ENCODE results near the gene C2CD4D. TPM values are rescaled to one million over a fixed set of nuclear protein-coding genes. Genes with fewer than 3 reads are reported as not detected.

Gene C2CD4D
- total RNA-seq, 1 experiment from 2014 or later = 1.2 TPM

DNA sequence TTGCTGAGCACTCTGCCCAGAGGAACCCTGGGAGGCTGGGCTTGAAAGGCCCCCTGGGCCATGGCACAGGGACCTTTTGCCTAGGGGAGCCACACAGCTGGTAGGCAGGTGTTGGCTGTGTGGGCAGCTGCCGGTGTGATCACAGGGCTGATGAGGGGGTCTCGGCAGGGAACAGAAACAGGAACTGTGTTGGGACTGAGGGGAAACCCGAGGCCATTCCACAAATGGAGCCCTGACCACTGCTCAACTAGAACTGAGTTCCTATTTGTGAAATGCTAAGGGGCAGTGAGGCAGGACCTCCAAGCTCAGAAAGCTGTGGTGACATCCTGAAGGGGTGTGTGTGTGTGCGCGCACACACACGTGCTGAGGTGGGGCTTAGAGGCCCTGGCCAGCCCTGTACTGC, 20.3 kb upstream of the C2CD4D start:
- ATAC-seq (no peak), DNase-seq (ENCODE audit: low read depth, low spot score) (no peak)
- no TSS peak for BruUV-seq (replicated peaks)
- CTCF ChIA-PET = no interaction called here
- intact Hi-C loops (cut with micrococcal nuclease; ENCODE audit: unreplicated experiment) = no loop called here
- no peaks in the 10 kb centered on the region for H3K4me1 ChIP-seq (ENCODE audit: control insufficient read depth, insufficient read depth, low read length)
- H3K27ac ChIP-seq (ENCODE audit: low read length) = no peak overlapping the region
- in situ Hi-C loops (cut with HindIII; ENCODE audit: low pct_unique_long_range_greater_than_20kb, low sequenced_read_pairs) = no loop called here
- POLR2A ChIA-PET = no interaction called here
- TF ChIP-seq, protein P1, sequence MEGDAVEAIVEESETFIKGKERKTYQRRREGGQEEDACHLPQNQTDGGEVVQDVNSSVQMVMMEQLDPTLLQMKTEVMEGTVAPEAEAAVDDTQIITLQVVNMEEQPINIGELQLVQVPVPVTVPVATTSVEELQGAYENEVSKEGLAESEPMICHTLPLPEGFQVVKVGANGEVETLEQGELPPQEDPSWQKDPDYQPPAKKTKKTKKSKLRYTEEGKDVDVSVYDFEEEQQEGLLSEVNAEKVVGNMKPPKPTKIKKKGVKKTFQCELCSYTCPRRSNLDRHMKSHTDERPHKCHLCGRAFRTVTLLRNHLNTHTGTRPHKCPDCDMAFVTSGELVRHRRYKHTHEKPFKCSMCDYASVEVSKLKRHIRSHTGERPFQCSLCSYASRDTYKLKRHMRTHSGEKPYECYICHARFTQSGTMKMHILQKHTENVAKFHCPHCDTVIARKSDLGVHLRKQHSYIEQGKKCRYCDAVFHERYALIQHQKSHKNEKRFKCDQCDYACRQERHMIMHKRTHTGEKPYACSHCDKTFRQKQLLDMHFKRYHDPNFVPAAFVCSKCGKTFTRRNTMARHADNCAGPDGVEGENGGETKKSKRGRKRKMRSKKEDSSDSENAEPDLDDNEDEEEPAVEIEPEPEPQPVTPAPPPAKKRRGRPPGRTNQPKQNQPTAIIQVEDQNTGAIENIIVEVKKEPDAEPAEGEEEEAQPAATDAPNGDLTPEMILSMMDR (IDR thresholded peaks at IDR 0.05) = no peak
- no peak for TF ChIP-seq TCF7L2 (IDR thresholded peaks at IDR 0.05; ENCODE audit: low read depth, low read length)
- TF ChIP-seq, protein P2, sequence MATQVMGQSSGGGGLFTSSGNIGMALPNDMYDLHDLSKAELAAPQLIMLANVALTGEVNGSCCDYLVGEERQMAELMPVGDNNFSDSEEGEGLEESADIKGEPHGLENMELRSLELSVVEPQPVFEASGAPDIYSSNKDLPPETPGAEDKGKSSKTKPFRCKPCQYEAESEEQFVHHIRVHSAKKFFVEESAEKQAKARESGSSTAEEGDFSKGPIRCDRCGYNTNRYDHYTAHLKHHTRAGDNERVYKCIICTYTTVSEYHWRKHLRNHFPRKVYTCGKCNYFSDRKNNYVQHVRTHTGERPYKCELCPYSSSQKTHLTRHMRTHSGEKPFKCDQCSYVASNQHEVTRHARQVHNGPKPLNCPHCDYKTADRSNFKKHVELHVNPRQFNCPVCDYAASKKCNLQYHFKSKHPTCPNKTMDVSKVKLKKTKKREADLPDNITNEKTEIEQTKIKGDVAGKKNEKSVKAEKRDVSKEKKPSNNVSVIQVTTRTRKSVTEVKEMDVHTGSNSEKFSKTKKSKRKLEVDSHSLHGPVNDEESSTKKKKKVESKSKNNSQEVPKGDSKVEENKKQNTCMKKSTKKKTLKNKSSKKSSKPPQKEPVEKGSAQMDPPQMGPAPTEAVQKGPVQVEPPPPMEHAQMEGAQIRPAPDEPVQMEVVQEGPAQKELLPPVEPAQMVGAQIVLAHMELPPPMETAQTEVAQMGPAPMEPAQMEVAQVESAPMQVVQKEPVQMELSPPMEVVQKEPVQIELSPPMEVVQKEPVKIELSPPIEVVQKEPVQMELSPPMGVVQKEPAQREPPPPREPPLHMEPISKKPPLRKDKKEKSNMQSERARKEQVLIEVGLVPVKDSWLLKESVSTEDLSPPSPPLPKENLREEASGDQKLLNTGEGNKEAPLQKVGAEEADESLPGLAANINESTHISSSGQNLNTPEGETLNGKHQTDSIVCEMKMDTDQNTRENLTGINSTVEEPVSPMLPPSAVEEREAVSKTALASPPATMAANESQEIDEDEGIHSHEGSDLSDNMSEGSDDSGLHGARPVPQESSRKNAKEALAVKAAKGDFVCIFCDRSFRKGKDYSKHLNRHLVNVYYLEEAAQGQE (IDR thresholded peaks at IDR 0.05; ENCODE audit: insufficient read depth in 1 of 2, low read depth in 2 of 2, low read length in 1 of 2) = no peak
- no peak for TF ChIP-seq SIN3A (IDR thresholded peaks at IDR 0.05; ENCODE audit: borderline replicate concordance, insufficient read depth, low read depth, low read length)
- no peak for TF ChIP-seq POLR2AphosphoS5 (IDR thresholded peaks at IDR 0.05; ENCODE audit: low read depth, low read length)
- no peak overlapping the region for H3K4me3 ChIP-seq (ENCODE audit: low read depth in 2 of 2, low read length in 2 of 2)
- no peaks in the 10 kb centered on the region for H3K9me3 ChIP-seq (ENCODE audit: control insufficient read depth, insufficient read depth, low read depth, low read length)
- H3K27me3 ChIP-seq (ENCODE audit: control insufficient read depth, insufficient read depth, low read length) = no peaks in the 10 kb centered on the region
- H3K36me3 ChIP-seq (ENCODE audit: control insufficient read depth, insufficient read depth, low read length) = no peaks in the 10 kb centered on the region

DNA sequence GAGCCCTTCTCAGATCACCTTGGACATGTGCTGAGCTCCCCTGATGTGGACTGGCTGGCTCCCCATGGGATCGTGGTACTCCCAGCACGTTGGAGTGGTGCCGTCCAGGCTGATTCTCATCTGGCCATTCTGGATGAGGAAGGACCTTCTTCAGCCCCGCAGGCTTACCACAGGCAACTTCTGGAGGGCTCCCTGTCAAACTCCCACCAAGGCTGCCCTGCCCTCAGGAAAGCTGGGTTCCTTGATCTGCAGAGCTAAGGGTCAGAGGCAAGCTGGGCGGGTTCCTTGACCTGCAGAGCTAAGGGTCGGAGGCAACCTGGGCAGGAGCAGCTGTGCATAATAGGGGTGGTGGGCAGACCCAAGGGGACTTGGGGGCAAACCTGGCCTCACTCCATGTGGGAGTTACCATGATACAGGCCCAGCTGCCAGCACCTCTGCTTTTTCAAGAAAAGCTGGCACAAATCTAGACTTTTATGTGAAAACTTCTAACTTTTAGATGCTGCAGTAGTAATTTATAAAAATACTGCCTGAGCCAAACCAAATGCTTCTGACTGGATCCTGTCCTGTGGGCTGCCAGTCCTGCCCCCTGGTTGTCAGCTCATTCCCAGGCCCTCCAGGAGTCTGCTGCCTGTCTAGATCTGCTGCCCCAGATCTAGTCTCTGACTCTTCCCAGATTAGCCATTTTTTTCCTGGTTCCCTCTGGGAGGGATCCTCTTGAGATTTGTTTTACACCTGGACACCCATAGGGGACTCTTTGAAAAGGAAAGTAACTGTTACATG, 19.5 kb upstream of the C2CD4D start:
- ChIA-PET CTCF (no interaction called here), POLR2A (no interaction called here)
- no peak overlapping the region for H3K27ac ChIP-seq (ENCODE audit: low read length)
- no peaks in the 10 kb centered on the region for H3K4me1 ChIP-seq (ENCODE audit: control insufficient read depth, insufficient read depth, low read length)
- H3K9me3 ChIP-seq (ENCODE audit: control insufficient read depth, insufficient read depth, low read depth, low read length) = no peaks in the 10 kb centered on the region
- no peak for DNase-seq (ENCODE audit: low read depth, low spot score)
- no peak overlapping the region for H3K4me3 ChIP-seq (ENCODE audit: low read depth in 2 of 2, low read length in 2 of 2)
- no TSS peak for BruUV-seq (replicated peaks)
- in situ Hi-C loops (cut with HindIII; ENCODE audit: low pct_unique_long_range_greater_than_20kb, low sequenced_read_pairs) (no loop called here), intact Hi-C loops (cut with micrococcal nuclease; ENCODE audit: unreplicated experiment) (no loop called here)
- TF ChIP-seq, protein P2 (IDR thresholded peaks at IDR 0.05; ENCODE audit: insufficient read depth in 1 of 2, low read depth in 2 of 2, low read length in 1 of 2) = no peak
- TF ChIP-seq POLR2AphosphoS5 (IDR thresholded peaks at IDR 0.05; ENCODE audit: low read depth, low read length) (no peak), TCF7L2 (IDR thresholded peaks at IDR 0.05; ENCODE audit: low read depth, low read length) (no peak), SIN3A (IDR thresholded peaks at IDR 0.05; ENCODE audit: borderline replicate concordance, insufficient read depth, low read depth, low read length) (no peak)
- TF ChIP-seq, protein P1 (IDR thresholded peaks at IDR 0.05) = no peak
- ATAC-seq = no peak
- no peaks in the 10 kb centered on the region for H3K27me3 ChIP-seq (ENCODE audit: control insufficient read depth, insufficient read depth, low read length)
- no peaks in the 10 kb centered on the region for H3K36me3 ChIP-seq (ENCODE audit: control insufficient read depth, insufficient read depth, low read length)

Measured in Panc1 (cell line).